ENCODE data around the gene FBXW7. TPM values are rescaled to one million over a fixed set of nuclear protein-coding genes. Genes with fewer than 3 reads are reported as not detected.

Gene FBXW7
- total and polyA plus RNA-seq, 2 donors (not counting 1 experiment from before 2014, with no cell fraction given): 16.3 to 68.7 TPM

DNA sequence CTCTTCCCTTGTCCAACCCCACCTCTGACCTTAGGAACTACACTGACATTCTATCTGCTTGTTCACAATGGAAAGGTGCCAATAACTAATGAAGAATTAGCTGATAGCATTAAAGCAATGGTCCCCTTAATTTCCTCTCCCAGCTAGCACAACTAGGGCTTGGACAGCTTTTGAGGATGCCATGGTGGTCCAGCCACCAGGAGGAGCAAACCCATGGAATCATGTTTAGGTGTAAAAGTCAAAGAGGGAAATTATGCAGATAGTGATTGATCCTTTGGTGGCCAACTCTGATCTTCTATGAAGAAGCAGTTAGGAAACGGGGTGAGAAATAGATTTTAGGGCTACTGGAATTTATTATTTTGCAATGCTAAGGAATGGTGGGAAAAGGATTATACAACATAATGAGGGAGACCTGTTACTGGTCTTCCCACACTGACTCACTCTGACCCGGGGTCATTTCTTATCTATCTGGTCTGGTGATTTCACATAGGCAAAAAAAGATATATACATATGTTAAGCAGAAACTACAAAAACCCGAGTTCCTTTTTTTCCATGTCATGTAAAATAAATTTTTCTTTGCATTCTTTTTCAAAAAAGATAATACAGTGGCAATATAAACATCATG lies 45.8 kb upstream of the FBXW7 start:
- no peaks in the 10 kb centered on the region for H3K36me3 ChIP-seq (ENCODE audit: control insufficient read depth, insufficient read depth, low read length)
- H3K4me3 ChIP-seq (replicated peaks in 1 of 4; ENCODE audit: control extremely low read depth in 1 of 4, insufficient read depth in 1 of 4, low read depth in 3 of 4, low read length in 4 of 4): no peak overlapping the region
- DNase-seq (ENCODE audit: low read depth in 2 of 2): no peak
- no peak overlapping the region for H3K27ac ChIP-seq (ENCODE audit: insufficient read depth, low read length)
- no peaks in the 10 kb centered on the region for H4K20me1 ChIP-seq (ENCODE audit: control insufficient read depth, extremely low read depth, insufficient read depth, low read length)
- no peak for TF ChIP-seq EZH2 (IDR thresholded peaks at IDR 0.05; ENCODE audit: low read length, missing control alignments)
- TF ChIP-seq, protein P1, sequence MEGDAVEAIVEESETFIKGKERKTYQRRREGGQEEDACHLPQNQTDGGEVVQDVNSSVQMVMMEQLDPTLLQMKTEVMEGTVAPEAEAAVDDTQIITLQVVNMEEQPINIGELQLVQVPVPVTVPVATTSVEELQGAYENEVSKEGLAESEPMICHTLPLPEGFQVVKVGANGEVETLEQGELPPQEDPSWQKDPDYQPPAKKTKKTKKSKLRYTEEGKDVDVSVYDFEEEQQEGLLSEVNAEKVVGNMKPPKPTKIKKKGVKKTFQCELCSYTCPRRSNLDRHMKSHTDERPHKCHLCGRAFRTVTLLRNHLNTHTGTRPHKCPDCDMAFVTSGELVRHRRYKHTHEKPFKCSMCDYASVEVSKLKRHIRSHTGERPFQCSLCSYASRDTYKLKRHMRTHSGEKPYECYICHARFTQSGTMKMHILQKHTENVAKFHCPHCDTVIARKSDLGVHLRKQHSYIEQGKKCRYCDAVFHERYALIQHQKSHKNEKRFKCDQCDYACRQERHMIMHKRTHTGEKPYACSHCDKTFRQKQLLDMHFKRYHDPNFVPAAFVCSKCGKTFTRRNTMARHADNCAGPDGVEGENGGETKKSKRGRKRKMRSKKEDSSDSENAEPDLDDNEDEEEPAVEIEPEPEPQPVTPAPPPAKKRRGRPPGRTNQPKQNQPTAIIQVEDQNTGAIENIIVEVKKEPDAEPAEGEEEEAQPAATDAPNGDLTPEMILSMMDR (conservative IDR thresholded peaks at IDR 0.05 in 1 of 2, IDR thresholded peaks at IDR 0.05 in 1 of 2; ENCODE audit: low read depth in 1 of 2, low read length in 2 of 2): no peak
- no peak overlapping the region for H3K9ac ChIP-seq (ENCODE audit: insufficient read depth, low read length)
- H2AFZ ChIP-seq (ENCODE audit: low read length): no peak overlapping the region
- no peaks in the 10 kb centered on the region for H3K9me3 ChIP-seq (ENCODE audit: control insufficient read depth, insufficient read depth, low read depth, low read length)
- no peaks in the 10 kb centered on the region for H3K27me3 ChIP-seq (ENCODE audit: control insufficient read depth, insufficient read depth, low read length)
- no peak overlapping the region for H3K4me2 ChIP-seq (ENCODE audit: extremely low read depth, insufficient read depth, low read length)
- H3K79me2 ChIP-seq (ENCODE audit: control insufficient read depth, insufficient read depth, low read length): no peaks in the 10 kb centered on the region
- no peaks in the 10 kb centered on the region for H3K4me1 ChIP-seq (ENCODE audit: control insufficient read depth, extremely low read depth, insufficient read depth, low read length)

GRCh38 chr4:152579916-152580315 lies 44.0 kb upstream of the FBXW7 start:
- Histone ChIP-seq H3K4me2 (ENCODE audit: extremely low read depth, insufficient read depth, low read length) (no peak overlapping the region), H2AFZ (ENCODE audit: low read length) (no peak overlapping the region), H3K27ac (ENCODE audit: insufficient read depth, low read length) (no peak overlapping the region), H3K4me3 (replicated peaks in 1 of 4; ENCODE audit: control extremely low read depth in 1 of 4, insufficient read depth in 1 of 4, low read depth in 3 of 4, low read length in 4 of 4) (no peak overlapping the region), H3K4me1 (ENCODE audit: control insufficient read depth, extremely low read depth, insufficient read depth, low read length) (no peaks in the 10 kb centered on the region), H3K36me3 (ENCODE audit: control insufficient read depth, insufficient read depth, low read length) (no peaks in the 10 kb centered on the region), H4K20me1 (ENCODE audit: control insufficient read depth, extremely low read depth, insufficient read depth, low read length) (no peaks in the 10 kb centered on the region), H3K9me3 (ENCODE audit: control insufficient read depth, insufficient read depth, low read depth, low read length) (no peaks in the 10 kb centered on the region), H3K27me3 (ENCODE audit: control insufficient read depth, insufficient read depth, low read length) (no peaks in the 10 kb centered on the region), H3K79me2 (ENCODE audit: control insufficient read depth, insufficient read depth, low read length) (no peaks in the 10 kb centered on the region), H3K9ac (ENCODE audit: insufficient read depth, low read length) (no peak overlapping the region)
- DNase-seq (ENCODE audit: low read depth in 2 of 2): no peak
- no peak for TF ChIP-seq EZH2 (IDR thresholded peaks at IDR 0.05; ENCODE audit: low read length, missing control alignments)
- TF ChIP-seq, protein P1 (conservative IDR thresholded peaks at IDR 0.05 in 1 of 2, IDR thresholded peaks at IDR 0.05 in 1 of 2; ENCODE audit: low read depth in 1 of 2, low read length in 2 of 2): no peak

DNA sequence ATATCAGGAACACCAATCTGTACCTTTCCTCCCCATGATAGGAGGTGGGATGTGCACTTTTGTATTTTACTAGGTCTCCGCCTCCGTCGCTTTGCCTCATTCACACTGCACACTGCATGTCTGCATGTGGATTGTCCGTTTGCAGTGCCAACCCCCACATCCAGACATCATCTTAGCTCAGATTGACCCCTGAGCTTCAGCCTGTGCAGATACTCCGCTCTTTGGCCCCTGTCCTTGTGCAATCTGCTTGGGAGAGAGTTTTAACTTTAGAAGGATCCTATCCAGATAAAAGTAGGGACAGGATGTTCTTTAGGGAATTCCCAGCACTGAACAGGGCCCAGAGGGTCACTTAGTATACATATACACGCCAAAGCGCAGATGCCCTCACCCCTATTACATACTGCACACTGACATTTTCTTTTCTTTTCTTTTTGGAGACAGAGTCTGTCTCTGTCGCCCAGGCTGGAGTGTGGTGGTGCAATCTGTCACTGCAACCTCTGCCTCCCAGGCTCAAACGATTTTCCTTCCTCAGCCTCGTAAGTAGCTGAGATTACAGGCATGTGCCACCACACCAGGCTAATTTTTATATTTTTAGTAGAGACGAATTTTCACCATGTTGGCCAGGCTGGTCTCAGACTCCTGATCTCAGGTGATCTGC lies 43.3 kb upstream of the FBXW7 start:
- no peaks in the 10 kb centered on the region for H3K4me1 ChIP-seq (ENCODE audit: control insufficient read depth, extremely low read depth, insufficient read depth, low read length)
- DNase-seq (ENCODE audit: low read depth in 2 of 2): no peak
- no peak overlapping the region for H3K27ac ChIP-seq (ENCODE audit: insufficient read depth, low read length)
- H3K9ac ChIP-seq (ENCODE audit: insufficient read depth, low read length): no peak overlapping the region
- H3K27me3 ChIP-seq (ENCODE audit: control insufficient read depth, insufficient read depth, low read length): no peaks in the 10 kb centered on the region
- no peak overlapping the region for H2AFZ ChIP-seq (ENCODE audit: low read length)
- no peaks in the 10 kb centered on the region for H3K79me2 ChIP-seq (ENCODE audit: control insufficient read depth, insufficient read depth, low read length)
- no peak overlapping the region for H3K4me2 ChIP-seq (ENCODE audit: extremely low read depth, insufficient read depth, low read length)
- no peaks in the 10 kb centered on the region for H3K36me3 ChIP-seq (ENCODE audit: control insufficient read depth, insufficient read depth, low read length)
- TF ChIP-seq EZH2 (IDR thresholded peaks at IDR 0.05; ENCODE audit: low read length, missing control alignments): no peak
- TF ChIP-seq, protein P1 (conservative IDR thresholded peaks at IDR 0.05 in 1 of 2, IDR thresholded peaks at IDR 0.05 in 1 of 2; ENCODE audit: low read depth in 1 of 2, low read length in 2 of 2): no peak
- H3K4me3 ChIP-seq (replicated peaks in 1 of 4; ENCODE audit: control extremely low read depth in 1 of 4, insufficient read depth in 1 of 4, low read depth in 3 of 4, low read length in 4 of 4): no peak overlapping the region
- no peaks in the 10 kb centered on the region for H3K9me3 ChIP-seq (ENCODE audit: control insufficient read depth, insufficient read depth, low read depth, low read length)
- H4K20me1 ChIP-seq (ENCODE audit: control insufficient read depth, extremely low read depth, insufficient read depth, low read length): no peaks in the 10 kb centered on the region
